Mammary epithelial cell (primary cell): Measurements from ENCODE around the gene RAPGEF2.

Experiments used
- CTCF ChIP-seq, 2 donors: IDR thresholded peaks in 1 of 2; conservative IDR thresholded peaks in 1 of 2; 2 replicates each; pipeline ENCODE4 v1.5.1; 2011 to 2012; ENCODE audit warnings: inconsistent platforms in 2 of 2, low read length in 2 of 2, mild to moderate bottlenecking in 2 of 2, control low read depth in 1 of 2, low read depth in 1 of 2; ENCODE audit not compliant: insufficient read depth in 1 of 2; ENCODE audit errors: extremely low read depth in 1 of 2
- EZH2 ChIP-seq: IDR thresholded peaks from 2 replicates; pipeline ENCODE4 v1.6.1; 2012; ENCODE audit warnings: low read length, inconsistent platforms, borderline replicate concordance

DNA sequence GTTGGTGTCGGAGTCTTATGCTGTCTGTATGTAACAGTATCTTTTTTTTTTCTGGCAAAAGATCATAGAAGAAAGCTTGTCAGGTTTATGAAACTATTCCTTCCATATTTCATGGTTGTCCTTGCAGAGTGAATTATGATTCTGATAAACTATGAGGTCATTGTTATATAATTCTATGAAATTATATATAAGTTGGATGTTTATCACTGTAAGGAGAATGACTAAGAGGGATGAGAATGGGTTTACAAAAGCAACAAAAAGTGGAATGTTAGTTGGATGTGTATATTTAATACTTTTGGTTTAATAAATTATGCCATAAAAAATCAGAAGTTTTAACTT, 43.1 kb downstream of the RAPGEF2 start:
- no peak for TF ChIP-seq CTCF (conservative IDR thresholded peaks at IDR 0.05 in 1 of 2, IDR thresholded peaks at IDR 0.05 in 1 of 2; ENCODE audit: extremely low read depth in 1 of 2, insufficient read depth in 1 of 2, low read depth in 1 of 2, low read length in 2 of 2)
- no peak for TF ChIP-seq EZH2
